HuH-7.5 (cell line): ENCODE data around the gene KCNMA1.
"Not testable (repeated sequence)": the region's sequence is repeated elsewhere in the genome, so short reads cannot be mapped to it uniquely, and the experiment has no call there.

Source experiments
- DNase-seq: peaks from one replicate; pipeline ENCODE4 v3.0.0; 2011; ENCODE audit warnings: low spot score

KCNMA1 gene

DNA sequence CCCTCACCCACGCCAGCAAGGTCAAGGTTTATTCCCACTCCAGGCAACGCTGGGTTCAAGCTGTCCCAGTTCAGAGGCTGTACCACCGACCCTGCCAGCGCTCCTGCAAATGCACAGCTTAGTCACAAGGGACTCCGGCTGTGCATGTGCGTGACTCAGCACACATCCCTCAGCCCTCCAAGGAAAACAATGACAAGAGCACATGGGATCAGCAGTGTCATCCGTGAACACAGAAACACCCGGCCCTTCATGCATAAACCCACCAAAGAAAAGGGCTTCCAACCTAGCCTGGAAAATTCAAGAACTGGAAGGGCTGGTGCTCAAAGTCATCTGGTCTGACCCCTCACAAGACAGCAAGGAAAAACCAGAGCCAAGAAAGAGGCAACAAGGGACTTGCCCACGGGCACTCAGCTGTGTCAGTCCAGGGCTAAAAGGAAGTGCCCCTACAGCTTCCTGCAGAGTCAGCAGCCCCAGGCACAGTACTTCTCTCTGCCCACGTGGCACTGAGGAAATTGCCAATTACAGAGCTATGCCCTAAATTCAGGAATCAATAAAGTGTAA, 106.1 kb downstream of the KCNMA1 start:
- no peak for DNase-seq

DNA sequence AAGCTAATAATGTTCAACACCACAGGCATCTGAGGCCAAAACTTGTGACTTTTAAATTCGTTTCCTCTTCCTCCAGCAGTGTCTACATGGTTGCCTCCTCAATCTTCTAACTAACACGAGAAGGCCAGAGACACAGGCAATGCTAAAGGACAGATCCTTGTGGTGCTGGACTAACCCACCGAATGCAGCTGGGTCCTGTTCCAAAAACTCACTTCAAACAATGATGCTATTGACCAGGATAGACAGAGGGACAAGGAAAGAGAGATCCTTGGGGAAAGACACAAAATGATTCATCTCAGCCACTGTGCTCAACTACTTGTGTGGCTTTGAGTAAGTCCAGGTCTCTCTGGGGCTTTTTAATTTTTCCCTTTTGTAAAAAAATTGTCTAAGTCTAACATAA, 107.6 kb downstream of the KCNMA1 start:
- no peak for DNase-seq

DNA sequence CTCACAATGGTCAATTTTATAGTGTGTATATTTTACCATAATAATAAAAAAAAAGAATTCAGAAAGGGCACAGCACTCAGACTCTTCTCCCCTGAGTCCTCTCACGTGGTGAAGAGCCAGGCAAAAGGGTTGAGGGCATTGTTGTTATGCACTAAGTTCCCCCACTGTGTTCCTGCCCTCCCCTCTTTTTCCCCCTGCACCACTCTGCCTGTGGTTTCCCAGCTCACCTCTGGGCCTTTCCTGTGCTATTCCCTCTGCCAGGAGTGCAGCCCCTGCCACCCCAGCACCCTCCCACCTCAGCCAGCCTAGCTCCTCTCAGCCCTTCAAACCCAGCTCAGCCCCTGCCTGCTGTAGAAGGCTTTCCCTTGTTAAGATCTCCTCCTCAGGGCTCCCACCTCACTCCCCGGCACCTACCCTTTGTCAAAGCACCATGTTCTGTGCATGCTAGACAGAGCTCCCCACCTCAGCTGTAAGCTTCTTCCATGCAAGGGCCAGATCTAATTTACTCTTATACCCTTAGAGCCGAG, 108.5 kb downstream of the KCNMA1 start:
- no peak for DNase-seq

DNA sequence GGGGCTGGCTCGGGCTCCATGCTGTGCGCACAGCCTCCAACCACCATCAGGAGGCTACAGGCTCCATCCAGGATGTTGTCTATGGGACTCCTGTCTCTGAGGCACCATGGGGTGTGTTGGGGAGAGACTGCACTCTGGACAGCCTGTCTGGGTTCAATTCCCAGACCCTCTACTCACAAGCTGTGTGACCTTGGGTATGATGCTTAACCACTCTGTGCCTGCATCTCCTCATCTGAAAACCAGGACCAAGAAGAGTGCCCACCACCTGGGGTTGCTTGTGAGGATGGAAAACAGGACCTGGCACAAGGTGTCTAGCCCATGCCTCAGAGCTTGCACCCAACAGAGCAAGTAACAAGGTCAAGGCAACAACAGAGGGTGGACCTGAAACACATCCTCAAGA, 109.8 kb downstream of the KCNMA1 start:
- no peak for DNase-seq

DNA sequence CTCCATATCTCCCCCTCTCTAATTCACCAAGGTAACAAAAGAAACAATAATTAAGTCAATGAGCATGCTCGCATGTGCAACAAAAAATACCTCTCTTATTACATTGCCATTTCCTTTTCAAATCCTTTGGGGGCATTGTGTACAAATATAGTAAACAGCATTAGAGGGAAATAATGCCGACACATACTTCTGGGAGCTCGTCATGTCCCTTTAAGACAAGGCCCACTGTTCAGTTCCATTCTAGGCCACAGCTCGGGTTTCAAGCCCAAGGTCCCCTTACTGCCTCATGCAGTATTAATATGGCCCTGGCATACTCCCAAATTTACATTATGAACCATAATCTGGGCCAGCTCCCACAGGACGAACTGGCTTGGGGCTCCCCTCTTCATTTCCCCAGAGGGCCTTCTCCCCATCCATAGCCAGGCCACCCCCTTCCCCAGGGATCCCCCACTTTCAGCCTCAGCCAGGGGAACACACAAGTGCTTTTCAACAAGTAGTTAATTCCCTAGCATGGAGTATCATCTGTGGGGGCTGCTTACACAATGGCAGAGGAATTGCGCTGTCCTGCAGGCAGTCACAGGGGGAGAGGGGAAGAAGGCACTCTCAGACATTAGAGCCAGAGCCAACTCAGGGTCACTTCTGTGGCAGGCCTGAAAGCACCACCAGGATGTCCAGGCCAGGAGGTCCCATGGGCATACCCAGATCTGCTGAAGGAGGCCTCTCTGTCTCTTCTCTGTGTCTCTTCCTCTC, 110.6 kb downstream of the KCNMA1 start:
- no peak for DNase-seq

DNA sequence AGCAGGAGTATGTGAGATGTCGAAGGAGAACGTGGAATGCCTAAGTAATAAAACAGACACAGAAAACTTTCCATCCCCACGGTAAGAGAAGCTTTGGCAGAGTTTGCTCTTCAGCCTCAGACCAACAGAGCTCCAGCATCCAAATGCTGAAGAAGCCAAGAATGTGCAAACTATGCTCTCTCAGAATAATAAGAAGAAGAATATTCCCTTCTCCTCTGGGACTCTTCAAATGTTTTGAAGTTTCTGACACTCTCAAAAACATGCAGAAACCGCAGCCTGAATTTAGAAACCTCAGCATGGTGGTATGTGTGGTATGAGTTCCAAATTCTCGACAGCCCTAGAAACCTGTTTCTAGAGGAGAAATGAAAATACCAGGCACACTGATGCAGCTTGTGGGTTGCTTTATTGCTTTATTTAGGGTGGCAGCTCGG, 113.3 kb downstream of the KCNMA1 start:
- no peak for DNase-seq

DNA sequence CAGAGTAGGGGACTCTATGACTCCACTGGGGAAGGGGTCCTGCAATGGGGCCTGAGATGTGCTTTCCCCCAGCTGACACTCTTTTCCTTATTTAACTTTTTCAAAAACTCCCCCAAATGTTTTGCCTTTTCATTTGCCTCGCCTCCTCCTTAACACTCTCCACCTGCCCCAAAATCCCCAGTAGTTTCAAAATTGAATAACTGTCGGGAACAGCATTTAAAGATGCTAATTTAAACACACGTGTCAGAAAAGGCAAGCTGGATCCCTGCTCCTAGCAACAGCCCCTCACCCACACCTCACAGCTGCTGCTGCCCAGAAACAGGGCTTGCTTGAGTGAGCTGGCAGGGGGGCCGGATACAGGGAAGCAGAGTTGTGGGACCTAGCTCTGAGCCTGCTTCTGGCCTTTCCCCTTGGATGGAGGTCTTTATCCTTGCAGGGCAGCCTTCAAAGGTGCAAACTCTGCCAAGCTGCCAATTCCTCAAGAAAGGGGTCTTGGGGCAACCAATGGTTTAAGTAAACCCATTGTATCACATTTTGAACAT, 115.3 kb downstream of the KCNMA1 start:
- DNase-seq = no peak

DNA sequence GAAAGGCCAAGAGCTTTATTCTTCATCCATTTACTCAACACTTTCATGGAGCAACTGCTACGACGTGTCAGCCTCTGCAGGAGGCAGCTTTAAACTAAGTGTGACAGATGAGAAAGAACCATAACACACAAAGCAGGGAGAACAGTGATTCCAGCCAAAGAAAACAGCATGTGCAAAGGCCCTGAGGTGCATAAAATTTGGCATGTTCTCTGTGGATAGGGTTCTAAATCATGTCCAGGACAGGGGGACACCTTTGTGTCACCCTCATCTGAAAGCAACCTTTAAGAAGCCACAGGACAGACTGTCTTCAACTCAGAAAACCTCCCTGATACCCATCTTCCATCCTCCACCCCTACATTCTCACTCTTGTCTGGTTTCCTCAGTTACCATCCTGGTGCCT, 116.6 kb downstream of the KCNMA1 start:
- DNase-seq = no peak

DNA sequence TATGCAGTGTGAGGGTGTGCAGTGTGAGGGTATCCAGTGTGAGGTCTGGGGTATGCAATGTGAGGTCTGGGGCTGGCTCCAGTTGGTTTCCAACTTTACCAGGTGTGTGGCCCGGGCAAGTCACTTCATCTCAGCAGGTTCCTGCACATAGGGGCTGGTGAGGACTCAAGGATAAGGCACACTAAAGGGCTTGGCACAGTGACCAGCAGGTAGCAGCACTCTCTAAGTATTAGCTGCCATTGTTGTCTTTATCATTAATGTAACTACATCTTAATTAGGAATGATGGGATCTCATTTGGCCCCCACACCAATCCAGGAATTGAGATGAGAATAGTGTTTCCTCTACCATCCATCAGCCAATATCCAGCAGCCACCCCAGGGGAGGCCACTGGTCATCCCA, 117.3 kb downstream of the KCNMA1 start:
- DNase-seq = no peak

DNA sequence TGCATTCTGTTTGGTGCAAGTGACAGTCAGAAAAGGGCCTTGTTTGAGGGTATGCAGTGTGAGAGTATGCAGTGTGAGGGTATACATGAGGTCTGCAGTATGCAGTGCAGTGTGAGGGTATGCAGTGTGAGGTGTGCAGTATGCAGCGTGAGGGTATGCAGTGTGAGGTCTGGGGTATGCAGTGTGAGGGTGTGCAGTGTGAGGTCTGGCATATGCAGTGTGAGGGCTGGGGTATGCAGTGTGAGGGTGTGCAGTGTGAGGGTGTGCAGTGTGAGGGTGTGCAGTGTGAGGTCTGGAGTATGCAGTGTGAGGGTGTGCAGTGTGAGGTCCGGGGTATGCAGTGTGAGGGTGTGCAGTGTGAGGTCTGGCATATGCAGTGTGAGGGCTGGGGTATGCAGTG, 117.8 kb downstream of the KCNMA1 start:
- DNase-seq = not testable (repeated sequence)

DNA sequence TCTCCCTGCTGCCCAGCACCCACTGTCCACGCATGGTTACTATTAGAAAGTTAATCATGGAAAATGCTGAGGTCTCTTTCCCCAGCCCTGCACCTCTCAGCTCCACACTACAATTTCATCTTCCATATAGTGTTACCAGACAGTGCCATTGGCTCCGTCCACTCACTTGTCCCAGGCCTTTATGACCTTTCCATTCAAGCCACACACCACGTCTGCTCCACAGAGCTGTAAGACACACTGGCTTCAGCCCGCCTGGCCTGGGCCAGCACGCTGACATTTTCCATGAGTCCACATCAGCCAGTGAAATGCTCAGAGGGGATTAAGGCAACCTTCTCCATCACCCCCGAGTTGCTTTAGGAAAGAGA, 118.7 kb downstream of the KCNMA1 start:
- DNase-seq = no peak

DNA sequence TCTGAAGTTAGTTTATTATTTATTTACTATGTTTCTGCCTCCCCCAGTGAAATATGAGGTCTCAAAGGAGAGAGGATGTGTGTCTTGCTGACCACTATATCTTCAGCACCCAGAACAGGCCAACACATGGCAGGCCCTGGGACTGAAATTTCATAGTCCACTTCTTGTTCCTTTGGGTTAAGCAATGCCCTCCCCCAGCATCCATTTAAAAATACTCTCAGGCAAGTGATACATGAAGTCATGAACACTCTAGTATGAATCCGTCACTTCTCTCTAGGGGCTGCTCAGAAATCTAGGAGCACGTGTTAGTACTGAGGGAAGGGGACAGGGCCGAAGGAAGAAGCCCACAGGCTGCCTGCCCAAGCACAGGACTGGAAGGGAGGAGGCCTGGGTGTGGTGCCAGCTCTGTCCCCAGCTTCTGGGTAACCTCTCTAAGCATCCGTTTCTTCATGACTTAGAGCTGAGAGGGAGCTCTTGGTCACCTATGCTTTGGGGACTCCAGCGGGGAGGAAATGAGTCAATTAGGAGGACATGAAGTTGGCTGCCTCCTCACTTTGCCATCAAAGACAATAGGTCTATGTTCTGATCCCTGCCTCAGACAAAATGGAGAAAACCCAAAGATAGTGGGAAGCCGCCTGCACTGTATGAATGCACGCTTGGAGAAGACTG, 119.2 kb downstream of the KCNMA1 start:
- no peak for DNase-seq

DNA sequence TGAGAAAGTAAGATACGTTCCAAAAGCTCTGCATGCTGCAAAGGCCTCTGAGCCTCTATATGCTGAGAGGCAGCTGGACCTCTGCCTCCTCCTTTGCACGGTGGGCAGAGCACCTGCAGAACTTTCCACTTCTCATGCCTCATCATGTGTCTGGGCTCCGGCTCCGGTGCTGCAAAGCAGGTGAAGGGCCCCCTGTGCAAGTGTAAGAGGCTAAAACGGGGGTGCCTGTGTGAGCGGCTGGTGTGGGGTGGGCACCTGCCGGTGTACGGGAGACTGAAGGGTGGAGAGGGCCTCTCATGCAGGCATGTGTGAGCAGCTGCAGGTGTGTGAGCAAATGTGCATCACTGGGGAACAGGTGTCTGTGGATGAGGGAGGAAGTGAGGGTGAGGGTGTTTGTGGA, 121.0 kb downstream of the KCNMA1 start:
- no peak for DNase-seq

DNA sequence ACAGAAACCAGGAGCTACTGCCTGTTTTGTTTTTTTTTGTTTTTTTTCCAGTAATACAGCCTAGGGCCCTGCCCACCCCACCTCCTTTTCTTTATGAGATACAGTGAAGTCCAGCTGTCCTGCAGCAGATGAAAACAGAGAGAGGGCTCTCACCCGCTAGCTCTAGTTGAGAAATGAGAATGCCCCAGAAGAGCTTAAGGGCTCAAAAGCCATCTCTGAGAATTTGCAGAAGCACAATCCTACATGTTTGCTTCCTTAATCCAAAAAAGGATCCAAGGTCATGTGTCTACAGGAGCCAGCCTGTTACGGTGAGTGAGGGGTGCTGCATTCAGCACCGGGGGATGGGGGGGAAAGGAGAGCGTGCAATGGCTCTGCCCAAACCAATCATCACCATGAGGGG, 122.7 kb downstream of the KCNMA1 start:
- no peak for DNase-seq

DNA sequence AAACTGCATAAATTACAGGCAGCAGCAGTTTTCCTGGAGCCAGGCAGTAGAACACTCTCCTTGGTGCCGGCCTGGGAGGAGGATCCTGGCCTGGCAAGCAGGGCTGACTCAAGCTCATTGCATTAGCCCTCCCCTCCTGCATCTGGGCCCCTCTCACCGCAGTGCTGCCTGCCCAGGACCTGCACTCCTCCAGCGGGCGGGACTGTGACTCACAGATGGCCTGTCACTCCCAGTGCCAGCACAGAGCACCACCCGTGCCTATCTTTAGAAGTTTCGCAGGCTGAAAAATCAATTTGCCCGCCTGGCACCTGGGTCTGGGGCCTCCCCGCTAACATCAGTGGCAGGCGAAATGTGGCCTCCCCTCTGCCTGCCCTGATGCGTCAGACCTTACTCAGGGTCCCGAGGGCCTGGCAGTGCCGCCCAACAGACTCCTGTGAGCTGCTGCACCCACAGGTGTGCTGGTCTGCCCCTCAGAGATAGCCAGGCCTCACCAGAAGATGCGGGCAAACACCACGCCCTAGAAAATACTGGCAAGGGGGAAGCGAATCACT, 123.8 kb downstream of the KCNMA1 start:
- DNase-seq = no peak

DNA sequence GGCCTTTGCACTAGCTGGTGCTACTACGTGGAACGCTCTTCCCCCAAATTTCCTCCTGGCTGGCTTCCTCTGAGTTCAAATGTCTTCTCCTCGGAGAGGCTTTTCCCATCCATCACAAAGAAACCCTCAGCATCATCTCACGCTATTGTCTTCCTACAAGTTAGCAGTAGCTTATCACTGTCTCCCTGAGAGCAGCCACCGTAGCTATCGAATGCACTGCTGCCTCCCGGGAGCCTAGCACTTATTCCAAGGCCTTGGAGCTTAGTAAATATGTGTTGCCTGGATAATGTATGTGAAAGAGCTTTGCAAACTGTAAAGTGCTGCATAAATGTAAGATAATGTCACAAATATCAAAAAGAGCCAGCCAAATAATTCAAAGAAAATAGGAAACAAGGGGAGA, 124.4 kb downstream of the KCNMA1 start:
- DNase-seq = no peak

DNA sequence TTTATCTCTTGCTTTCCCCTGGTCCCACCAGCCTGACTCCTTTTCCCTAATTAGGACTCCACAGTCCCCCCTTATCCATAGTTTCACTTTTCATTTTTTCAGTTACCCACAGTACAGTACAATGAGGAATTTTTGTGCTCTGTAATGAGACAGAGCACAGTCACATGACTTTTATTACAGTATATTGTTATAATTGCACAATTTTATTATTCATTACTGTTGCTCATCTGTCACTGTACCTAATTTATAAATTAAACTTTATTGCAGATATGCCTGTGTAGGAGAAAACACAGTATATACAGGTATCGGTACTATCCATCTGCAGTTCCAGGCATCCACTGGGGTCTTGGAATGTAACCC, 125.4 kb downstream of the KCNMA1 start:
- no peak for DNase-seq

DNA sequence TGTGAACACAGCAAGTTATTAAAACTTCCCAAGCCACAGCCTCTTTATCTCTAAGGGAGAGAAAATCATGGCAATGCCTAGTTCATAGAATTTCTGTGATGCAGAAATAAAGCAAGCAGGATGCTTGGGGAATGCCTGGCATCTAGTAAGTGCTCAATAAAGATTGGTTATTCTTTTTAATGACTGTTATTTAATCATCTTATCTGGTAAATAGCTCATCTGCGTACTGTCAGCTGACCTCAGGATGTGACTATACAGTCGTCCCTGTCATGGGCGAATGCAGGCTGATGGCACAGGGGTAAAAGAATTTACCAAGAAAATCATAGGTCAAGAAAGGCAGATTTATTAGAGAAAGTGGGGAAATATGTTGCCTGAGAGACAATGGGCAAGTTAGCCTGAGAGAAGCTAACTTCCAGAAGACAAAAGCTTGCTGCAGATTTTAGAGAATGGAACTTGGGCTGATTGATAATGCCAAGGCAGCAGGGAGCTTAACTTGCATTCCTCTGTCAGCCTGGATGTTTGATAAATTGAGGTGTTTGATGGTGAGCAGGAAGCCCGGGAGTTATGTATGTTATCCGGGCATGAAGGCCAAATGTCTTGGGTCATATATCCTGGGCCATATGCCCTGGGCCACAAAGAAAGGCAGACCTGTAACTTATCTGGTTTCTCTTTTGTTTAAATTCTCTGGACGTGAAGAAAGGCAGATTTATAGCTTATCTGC, 126.0 kb downstream of the KCNMA1 start:
- no peak for DNase-seq

DNA sequence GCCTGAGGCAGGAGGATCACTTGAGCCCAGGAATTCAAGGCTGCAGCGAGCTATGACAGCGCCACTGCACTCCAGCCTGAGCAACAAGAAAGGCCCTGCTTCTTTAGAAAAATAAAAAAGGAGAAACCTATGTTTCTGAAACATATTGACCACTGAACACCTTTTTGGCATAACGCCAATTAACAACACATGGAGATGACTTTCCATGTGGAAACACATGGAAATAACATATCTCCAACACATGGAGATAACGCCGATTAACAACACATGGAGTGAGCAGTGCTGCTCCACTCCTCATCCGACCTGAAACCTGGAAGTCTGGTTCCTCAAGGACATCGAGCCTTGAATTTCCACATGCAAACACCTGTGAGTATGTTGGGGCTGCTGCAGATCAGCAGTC, 126.9 kb downstream of the KCNMA1 start:
- no peak for DNase-seq

DNA sequence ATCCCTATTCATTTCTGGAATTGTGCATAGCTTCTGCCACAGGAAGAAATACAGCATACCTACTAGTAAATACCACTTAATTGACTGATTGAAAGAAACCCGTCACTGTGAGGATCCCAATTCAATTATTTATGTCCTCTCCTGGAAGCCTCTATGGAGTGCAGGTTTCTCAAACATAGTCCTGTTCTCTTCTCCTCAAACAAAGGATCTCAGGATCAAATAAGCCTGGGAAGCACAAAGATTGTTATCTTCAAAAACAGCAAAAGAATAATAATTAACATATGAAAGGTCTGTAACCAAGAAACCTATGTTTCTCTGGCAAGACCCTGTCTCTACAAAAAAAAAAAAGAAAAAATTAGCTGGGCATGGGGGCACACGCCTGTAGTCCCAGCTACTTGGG, 127.3 kb downstream of the KCNMA1 start:
- no peak for DNase-seq

DNA sequence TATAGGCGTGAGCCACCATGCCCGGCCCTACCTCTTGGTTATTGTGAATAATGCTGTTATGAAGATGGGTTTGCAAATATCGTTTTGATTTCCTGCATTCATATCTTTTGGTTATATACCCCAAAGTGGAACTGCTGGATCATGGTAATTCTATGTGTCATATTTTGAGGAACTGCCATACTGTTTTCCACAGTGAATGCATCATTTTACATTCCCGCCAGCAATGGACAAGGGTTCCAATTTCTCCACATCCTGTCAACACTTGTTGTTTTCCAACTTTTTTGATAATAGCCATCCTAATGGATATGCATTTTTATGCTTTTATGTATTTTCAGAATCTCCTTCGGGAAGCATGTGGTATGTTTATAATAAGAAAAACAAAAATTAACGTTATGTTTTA, 128.2 kb downstream of the KCNMA1 start:
- no peak for DNase-seq

DNA sequence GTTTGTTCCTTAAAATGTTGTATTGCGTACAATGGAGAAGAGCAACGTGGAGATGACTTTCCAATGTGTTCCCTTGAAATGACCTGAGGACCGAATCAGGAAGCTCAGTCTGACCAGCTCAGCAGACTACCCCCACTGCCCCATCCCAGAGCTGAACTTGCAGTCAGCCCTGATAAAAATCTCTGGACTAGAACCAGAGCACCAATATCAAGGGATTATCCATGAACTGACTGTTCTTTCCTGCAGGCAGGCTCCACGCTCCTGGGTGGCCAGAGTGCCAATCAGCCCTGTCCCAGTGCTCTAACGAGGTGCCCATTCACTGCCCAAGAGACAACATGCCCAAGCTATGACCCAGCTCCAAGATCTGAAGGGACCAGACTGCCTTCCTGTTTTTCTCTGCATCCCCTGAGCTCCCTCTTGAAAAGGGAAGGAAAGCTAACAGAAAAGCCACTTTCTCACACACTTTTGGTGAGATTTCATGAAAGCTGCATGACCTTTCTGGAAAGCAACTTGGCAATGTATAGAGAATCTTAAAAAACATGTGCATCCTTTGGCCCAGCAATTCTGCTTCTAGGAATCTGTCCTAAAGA, 130.2 kb downstream of the KCNMA1 start:
- DNase-seq = no peak
